COLO829 (cell line): Measurements from ENCODE around the gene ST3GAL6.

ENCODE experiments used
- DNase-seq: peaks from one replicate; pipeline ENCODE4 v3.0.0; 2012; ENCODE audit warnings: low spot score

ST3GAL6 gene

DNA sequence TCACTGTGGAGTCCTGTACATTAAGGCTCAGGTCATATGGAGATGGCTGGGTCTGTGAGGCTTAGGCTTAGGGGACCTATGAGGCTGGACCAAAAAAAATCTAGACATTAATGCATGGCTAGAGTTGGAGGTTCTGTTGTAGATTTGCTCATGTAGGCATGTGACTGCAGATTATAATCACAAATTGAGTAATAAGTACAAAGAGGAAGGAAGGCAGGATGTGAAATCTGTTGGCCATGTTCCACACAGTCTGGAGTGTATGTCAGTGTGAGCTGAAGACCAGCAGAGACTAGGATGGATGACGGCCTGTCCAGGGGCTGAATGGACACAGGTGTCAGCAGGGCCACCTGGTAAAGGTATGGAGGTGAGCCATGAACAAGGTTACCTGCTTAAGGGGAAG is at the start of gene ST3GAL6:
TSS of gene ST3GAL6 (plus strand) at position 265 of the 400 bp plus-strand sequence. CDS start 5,101 bp downstream, outside the sequence.
- DNase-seq, result no peak

- DNase-seq, result no peak
Observed at GRCh38 chr3:98713984-98714383, 49.2 kb upstream of the ST3GAL6 start.

- DNase-seq, result no peak
Observed at GRCh38 chr3:98717584-98717983, 45.6 kb upstream of the ST3GAL6 start.

DNA sequence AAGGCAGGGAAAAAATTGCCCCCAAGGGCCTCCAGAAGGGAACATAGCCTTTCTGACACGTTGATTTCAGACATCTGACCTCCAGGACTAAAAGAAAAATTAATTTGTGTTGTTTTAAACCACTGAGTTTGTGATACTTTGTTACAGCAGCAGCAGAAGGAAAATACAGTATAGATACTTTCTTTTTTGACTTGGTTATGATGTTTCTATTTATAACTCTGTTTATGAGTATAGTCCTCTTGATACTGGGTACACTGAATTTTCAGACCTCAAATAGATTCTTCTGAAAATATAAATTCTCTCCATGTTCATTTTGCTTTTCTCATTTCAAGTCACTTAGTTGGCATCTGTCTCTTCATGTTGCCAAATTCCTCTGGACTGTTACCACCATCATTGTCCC is 44.4 kb upstream of the ST3GAL6 start:
- no peak for DNase-seq

GRCh38 chr3:98721776-98722175 is 41.4 kb upstream of the ST3GAL6 start:
- DNase-seq, result no peak

DNA sequence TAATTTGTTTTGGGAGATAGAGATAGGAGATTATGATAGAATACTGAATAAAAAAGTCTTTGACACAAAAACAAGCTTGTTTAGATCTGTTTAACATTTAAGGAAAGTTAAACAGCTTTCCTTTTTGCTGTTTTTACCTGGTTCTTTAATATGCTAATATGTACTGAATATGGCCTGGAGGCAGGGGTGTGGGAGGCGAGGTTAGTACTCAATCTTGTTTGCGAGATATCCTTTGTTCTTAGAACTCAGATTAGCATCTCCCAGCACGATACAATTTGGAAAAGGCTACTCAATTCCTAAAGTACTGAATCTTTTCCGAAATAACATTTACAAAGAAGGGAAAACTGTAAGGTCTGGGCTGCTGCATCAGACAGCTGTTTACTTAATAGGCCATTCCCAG is 40.8 kb upstream of the ST3GAL6 start:
- no peak for DNase-seq

- DNase-seq, result no peak
Observed at GRCh38 chr3:98725352-98725751, 37.8 kb upstream of the ST3GAL6 start.

GRCh38 chr3:98726084-98726483 is 37.1 kb upstream of the ST3GAL6 start:
- no peak for DNase-seq

- no peak for DNase-seq
Observed at GRCh38 chr3:98727638-98728037, 35.5 kb upstream of the ST3GAL6 start.

GRCh38 chr3:98728672-98729071 is 34.5 kb upstream of the ST3GAL6 start:
- DNase-seq, result no peak

DNA sequence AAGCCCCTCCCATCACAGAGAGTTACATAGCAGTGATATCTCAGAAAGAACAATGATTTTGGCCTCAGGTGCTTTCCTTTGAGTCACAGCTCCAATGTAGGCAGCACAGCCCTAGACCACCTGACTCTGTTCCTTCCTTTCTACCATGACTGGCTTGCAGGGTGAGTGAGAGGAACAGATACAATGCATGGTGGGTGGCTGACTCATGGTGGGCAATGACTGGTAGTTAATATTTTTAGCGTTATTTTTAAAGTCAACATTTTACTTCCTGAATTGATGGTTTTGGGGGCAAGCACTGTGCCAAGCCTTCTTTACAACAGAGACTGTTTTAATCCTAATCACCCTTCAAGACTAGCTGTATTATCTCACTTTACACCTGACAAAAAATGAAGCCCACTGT is 32.8 kb upstream of the ST3GAL6 start:
- DNase-seq, result no peak

- no peak for DNase-seq
Observed at GRCh38 chr3:98730886-98731537, 32.1 kb upstream of the ST3GAL6 start.

DNA sequence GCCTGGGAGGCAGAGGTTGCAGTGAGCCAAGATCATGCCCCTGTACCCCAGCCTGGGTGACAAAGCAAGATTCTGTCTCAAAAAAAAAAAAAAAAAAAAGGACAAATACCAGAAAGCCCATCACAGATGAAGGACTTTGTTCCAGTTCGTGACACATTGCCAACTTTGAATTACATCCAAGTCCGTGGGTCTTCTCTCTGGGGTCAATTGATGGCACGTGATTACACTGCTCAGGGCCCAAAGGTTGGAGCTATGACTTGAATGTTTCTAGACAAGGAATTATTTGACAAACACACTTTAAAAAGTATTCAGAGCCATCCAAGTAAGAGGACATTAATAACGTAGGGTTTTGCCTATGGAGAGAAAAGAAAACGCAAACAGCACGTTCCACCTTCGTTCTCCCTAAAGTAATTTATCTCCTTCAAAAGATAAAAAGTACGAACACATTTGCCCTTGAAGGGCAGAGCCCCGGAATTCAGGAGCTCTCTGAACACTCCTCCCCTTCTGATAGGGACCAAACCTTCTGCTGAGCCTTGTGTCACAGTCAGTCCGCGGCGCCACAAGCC is 31.3 kb upstream of the ST3GAL6 start:
- peak; percentile 56 for DNase-seq

DNA sequence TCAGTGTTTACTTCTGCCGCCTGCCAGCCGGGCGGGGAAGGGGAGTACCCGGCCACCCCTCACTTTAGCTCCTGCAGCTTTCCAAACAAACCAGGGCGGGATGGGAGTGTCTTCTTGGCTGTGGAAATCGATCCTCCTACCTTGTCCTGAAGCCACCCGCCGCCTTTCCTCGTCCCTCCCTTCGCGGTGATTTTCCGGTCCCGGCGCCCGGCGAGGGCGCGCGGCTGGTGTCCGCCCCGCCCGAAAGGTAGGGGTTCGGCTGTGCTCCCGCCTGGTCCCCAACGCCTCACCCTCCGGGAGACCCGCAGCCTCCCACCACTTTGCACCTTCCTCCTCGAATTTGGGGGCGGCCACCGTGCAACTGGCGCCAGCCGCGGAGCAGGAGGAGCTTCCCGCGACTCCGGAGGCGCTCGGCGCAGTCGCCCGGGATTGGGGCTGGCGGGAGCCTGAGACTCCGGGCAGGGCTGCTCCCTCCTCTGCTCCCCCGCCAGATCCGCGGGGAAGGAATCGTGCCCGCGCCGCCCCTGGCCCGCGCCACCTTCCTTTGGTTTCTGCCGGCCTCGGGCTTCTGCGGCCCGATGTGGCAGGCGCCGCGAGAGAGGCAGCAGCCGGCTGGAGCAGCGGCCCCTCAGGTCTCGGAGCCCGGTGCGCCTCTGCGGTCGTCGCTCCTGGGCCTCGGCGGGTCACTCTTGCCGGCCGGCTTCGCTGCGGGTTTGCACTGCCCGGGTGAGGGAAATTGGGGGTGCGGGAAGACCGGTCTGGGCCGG is 30.7 kb upstream of the ST3GAL6 start:
- DNase-seq, result no peak

DNA sequence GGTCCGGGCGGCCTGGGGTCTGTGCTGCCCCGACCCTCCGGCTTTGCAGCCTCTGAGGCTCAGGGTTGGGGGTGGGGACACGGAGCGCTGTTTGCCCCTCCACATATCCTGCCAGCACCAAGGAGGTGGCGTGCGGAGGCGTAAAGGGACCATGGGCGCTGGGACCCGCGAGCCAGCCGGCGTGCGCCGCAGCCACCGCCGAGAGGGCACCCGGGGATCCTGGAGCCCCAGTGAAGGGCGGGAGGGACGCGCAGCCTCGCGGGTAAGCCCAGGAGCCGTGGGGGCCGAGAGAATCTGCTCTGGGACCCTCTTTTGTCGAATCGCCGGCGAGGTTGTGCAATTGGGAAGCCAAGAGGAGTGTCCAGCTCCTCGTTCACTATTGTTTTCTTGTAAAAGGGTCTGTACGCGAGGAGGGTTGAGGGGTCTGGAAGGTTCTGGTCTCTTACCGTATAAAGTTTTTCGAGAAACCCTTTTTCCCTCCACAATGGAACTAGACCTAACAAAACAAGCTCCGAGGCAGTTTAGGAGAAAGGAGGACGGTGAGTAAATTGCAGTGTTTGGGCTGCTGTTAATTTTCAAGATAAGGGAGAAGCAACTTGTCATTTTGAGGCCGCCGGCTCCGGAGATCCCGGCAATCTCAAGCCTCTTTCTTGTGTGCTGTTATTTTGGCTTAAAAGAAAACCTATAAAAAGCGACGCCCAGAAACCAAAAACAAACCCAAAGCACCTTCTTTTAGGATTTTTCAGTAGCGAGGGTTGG is 29.9 kb upstream of the ST3GAL6 start:
- no peak for DNase-seq

- DNase-seq, result peak; percentile 61
Observed at GRCh38 chr3:98733812-98734281, 29.3 kb upstream of the ST3GAL6 start.

GRCh38 chr3:98734306-98734705 is 28.8 kb upstream of the ST3GAL6 start:
- DNase-seq, result no peak

- DNase-seq, result no peak
Observed at GRCh38 chr3:98734735-98735134, 28.4 kb upstream of the ST3GAL6 start.

GRCh38 chr3:98735296-98735695 is 27.8 kb upstream of the ST3GAL6 start:
- DNase-seq, result no peak

DNA sequence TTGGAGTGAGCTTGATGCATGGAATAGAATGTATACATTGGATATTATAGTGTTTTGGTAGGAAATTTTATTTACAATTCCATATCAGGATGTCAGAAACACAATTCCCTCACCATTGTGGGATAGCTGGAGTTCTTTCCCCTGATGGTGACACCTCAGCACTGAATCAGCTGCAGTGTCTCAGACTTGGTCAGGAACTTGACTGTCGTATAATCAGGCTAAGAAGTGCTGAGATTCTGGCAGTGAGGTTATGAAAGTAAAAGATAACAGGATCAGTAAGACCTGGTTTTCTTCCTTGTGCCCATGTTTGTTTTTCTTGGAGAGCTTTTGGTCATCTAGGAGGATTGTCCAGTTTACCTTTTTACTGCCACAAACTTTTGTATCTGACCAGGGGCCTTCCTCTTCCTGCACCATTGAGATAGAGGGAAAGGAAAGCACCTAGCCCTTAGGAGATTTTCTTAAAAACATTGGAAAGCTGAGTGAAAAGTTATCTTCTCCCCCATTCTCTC is 27.3 kb upstream of the ST3GAL6 start:
- no peak for DNase-seq

GRCh38 chr3:98737301-98737700 is 25.8 kb upstream of the ST3GAL6 start:
- DNase-seq, result peak; percentile 94

GRCh38 chr3:98739266-98739665 is 23.9 kb upstream of the ST3GAL6 start:
- no peak for DNase-seq
